NOMO-1 treated with dmso at 0.1 percent for 144 hours (cell line): Measurements from ENCODE around the gene SLC16A5.

Experiments
- DNase-seq: peaks from one replicate; lab custom pipeline; 2025; ENCODE audit not compliant: unreplicated experiment; lab: John Stamatoyannopoulos, UW

Gene SLC16A5

DNA sequence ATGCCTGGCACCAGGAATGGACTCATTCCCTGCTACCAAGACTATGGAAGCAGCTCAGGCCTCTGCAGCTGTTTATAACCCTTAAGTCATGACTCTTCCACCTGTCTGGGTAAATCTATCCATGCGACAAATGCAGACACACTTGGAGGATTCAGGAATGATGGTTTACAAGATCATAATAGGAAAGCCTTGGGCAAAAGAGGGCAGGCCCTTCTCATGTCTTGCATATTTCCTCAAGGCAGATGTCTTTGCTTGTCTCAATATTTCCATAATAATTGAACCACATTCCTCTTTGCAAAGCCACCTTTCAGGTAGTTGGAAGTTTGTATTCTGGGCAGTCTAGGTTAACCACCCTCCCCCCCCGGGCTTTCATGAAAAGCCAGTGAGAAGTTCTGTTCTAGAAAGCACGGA is 67.4 kb downstream of the SLC16A5 start:
- no peak for DNase-seq
